Right forelimb (tissue), 1 donor: ENCODE results near the gene UBE2O.

ENCODE experiments used
- DNase-seq: peaks from one replicate; pipeline ENCODE4 v3.0.0-alpha.2; 2018

Gene UBE2O

DNA sequence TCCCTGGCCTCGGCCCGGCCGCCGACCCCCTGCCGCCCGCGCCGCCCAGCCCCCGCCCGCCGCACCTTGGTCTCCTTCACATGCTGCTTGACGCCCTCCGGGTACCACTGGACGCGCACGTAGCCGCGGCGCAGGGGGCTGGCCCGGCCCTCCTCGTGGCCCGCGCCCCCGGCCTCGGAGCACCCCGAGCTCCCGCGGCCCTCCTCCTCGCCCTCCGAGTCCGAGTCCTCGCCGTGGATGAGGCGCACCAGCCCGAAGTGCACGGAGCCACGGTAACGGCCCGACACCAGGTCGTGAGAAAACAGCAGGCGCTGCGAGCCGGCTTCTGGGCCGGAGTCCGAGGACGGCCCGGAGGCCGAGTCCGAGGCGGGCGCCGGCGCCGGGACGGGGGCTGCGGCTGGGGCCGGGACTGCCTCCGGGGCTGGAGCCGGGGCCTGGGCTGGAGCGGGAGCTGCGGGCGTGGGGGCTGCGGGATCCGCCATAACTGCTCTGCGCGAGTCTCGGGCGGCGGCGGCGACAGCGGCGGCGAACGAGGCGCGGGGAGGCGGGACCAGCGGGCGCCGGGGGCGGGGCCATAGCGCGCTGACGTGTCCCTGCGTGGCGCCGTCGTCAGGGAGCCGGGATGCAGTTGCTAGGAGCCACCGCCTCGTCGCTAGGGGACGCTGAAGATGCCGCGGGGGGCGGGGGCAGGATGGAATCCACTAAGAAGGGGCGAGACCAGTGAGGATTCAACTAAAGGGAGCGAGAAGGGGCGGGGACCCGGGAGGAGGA is at the start of gene UBE2O:
TSS of gene UBE2O (minus strand) at position 493 of the 771 bp plus-strand sequence. CDS start at position 482, 11 bp downstream.
- DNase-seq = peak; percentile 90

DNA sequence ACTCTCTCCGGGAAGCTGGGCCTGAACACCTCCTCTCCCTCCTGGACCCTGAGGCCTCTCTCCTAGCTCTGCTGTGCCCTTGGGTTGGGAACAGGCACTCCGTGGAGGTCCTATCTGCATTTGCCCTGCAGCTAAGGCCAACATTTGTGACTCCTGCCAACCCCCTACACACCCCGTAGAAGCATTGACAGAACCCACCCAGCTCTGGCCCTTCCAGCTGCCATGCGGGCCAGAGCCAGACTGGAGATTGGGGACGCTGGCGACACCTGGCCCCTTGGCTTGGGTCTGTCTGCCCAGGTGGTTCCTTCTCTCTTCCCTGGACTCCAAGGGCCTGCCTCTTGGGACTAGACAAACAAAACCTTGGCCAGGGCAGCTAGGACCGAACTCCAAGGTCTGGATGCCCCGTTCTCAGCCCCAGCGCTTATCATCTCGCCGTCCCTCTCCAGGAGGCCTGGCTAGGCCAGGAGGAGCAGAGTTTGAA is 48.9 kb upstream of the UBE2O start:
- no peak for DNase-seq

DNA sequence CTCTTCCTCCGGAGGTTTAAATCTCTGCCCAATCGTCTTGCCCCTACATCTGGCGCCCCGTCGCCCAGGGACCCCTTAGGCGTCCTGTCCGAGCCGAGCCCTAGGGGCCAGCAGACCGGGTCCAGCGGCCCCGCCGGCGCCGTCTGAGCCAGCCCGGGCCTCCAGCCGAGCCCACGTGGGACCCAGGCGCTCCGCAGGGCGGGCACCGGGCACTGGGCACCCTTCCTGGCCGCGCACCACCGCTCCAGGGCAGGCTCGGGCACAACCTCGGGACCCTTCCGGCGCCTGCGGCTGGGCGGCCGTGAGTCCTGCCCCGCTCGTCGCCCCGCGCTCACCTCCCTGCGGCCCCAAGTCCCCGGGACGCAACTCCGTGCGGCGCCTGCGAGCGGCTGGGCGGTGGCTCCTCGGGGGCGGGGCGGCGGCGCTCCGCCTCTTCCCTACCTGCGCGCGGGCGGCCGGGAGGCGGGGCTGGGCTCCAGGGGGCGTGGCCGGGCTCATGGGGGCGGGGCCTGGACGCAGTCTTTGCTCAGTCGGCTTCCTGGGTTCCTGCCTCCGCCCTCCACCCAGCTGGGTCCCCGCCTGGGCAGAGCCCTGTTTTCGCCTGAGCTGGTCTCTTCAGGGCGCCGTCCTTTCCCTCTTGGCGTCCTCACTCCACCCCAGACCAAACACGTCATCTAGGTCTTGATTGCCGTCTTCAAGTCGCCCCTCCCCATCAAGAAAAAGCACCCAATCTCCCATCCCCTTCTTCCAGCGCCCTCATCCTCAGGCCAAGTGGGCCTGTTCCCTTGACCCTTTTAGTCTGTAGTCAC is 48.3 kb upstream of the UBE2O start, which contains the start of gene RHBDF2:
TSS of gene RHBDF2 (minus strand) at position 406 of the 809 bp plus-strand sequence. CDS start 19,899 bp downstream, outside the sequence.
- DNase-seq = peak; percentile 83

DNA sequence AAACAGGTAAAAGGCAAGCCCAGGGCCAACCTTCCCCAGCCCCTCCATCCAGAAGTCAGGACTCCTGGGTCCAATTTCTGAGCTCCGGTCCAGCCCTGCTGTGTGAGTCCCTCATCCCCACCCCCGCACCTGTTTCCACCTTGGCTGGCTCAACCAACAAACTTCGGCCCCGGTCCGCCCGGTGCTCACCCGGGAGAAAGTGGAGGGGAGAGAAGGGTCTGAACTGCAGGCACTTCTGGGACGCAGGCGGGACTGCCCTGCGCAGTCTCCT is 47.7 kb upstream of the UBE2O start:
- DNase-seq = no peak

DNA sequence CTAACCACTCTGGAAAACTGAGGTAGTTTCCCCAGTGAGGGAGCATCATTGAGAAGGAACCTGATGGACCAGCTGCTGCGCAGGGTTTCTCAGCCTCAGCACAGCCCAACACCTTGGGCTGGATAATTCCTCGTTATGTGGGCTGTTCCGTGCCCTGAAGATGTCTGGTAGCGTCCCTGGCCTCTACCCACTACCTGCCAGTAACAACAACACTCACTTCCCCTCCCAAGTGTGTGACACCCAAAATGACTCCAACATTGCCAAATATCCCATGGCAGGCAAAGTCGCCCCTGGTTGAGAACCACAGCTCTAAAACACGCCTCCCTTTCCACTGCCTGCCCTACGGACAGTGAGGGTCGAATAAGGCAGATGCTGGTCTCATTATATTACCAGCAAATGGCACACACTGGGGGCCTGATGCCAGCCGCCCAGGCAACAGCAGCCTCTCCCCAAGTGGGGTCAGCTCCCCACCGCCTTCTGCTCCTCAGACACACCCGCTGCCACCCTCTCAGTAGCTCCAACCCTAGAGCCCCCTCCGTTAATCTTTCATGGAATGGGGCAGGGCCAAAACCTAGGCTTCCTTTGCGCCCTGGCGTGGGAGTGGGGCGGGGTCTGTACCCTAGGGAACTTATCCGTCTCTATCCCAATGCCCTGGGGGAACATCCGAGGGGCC is 47.3 kb upstream of the UBE2O start:
- DNase-seq = no peak

DNA sequence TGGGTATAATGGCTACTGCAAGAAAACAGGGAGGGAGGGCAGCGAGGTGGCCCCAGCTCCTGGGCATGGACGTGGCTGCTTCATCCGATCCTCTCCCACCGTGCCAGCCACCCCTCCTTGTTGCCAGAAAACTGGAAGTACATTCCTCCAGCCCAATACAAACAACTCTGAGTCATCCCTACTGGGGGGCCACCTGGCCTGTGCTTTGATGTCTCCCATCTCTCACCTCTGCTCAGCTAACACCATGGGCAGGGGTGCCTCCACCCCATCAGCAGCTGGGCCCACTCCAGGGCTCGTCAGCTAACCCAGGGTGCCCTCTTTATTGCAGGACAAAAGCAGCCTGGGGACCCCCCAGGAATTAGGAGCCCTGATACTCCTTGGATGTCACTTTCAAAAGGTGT is 46.3 kb upstream of the UBE2O start:
- no peak for DNase-seq

DNA sequence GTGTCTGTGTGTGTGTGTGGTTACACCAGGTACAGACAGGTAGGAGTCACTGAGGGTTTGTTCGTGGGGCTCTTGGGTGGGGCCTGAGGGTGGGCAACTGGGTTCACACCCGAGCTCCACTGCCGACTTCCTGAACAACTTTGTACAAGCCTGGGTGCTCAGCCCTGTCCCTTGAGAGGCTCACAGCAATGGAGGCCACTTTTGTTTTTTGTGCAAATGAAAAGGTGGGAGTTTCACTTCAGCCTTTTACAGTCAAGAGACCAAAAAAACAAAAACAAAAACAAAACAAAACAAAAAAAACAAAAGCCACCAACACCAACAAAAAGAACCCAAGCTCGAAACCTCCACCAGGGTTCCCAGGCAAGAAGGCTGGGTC is 45.9 kb upstream of the UBE2O start:
- no peak for DNase-seq

DNA sequence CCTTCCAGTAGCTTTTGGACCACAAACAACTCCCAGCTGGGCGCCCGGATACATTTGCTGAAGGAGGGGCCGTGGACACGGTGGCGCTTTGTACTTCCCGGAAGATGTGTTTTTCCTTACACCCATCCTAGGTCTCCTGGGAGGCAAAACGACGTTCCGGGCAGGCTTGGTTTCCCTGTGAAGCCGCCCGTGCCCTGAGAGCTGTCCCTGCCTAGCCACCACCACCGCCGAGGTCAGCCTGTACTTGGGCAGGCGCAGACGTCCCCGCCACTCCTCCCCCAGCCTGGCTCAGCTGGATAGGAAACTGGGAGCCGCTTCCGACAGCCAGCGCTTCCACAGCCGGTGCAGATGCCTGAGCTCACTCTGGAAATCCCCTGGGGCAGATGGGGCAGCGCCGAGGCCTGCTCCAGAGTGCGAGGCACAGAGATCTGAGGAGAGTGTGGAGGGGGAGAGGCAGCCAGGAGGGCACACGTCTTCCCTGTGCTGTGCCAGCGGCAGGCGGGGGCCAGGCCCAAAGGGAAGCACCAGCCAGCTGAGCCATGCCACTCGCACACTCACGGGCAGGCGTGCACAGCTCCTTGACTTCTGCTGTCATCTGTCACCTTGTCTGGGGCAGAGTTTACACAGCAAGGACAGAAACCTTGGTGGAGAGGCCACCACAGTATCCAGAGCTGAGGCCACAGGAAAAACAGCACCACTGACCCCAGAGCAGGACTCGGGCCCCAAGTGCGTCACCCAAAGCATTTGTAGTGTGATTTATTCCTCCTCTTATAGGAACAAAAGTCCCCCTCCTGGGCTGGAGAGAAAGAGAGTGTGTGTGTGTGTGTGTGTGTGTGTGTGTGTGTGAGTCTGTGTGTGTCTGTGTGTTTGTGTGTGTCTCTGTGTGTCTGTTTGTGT is 45.3 kb upstream of the UBE2O start:
- DNase-seq = peak; percentile 72

DNA sequence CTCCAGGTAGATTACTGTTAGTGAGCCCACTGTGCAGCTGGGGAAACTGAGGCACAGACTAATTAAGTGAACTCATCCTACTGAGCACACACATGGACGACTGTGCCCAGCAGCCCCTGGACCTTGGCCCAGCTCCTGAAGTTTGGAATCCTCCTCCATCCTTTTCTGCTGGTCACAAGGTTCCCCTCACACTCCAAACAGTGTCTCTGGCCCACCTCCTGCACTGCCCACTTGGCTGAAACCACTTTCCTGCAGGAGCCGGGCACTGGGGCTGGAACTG is 44.7 kb upstream of the UBE2O start:
- no peak for DNase-seq

DNA sequence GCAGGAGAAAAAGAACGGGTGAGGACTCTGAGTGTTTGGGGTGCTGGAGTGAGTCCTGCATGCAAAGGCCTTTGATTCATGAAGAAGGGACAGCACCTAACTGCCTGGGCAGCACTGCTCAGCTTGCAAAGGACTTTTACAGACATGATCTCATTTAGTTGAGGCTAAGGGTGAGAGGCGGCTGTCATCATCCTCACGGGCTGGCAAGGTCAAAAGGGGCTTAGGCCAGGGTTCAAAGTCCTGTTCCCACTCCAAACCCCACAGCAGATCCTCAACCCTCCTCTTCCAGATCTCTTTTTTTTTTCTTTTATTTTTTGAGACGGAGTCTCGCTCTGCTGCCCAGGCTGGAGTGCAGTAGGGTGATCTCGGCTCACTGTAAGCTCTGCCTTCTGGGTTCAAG is 43.5 kb upstream of the UBE2O start:
- no peak for DNase-seq

DNA sequence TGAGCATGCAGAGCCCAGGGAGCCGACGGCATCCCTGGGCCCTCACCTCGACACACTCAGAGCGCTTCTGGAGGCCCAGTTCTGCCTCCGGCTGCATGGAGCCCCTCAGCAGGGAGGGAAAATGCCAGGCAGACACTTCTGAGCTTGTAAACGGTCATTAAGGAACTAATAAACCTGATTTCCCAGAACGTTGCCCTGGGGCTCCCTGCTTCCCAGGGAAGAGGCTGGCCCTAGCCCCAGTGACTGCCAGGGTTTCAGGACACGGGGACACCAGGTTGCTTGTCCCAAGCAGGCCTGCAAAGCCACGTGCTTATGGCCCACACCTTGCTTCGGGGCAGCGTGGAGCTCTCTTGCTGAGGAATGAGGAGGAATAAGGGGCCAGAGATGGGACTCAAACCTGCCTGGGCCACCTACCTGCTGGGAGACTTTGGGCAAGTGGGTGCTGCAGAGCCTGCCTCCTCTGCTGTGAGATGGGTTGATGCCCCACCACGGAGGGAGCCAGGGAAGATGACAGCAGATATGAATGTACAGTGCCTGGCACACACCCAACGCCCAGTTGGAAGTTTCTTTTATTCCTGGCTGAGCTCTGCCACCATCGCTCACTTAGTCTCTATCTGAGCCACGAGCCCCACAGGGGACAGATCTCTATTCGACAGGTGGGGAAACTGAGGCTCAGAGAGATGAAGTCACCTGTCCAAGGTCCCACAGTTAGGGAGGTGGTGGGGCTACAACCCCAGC is 42.9 kb upstream of the UBE2O start:
- no peak for DNase-seq

DNA sequence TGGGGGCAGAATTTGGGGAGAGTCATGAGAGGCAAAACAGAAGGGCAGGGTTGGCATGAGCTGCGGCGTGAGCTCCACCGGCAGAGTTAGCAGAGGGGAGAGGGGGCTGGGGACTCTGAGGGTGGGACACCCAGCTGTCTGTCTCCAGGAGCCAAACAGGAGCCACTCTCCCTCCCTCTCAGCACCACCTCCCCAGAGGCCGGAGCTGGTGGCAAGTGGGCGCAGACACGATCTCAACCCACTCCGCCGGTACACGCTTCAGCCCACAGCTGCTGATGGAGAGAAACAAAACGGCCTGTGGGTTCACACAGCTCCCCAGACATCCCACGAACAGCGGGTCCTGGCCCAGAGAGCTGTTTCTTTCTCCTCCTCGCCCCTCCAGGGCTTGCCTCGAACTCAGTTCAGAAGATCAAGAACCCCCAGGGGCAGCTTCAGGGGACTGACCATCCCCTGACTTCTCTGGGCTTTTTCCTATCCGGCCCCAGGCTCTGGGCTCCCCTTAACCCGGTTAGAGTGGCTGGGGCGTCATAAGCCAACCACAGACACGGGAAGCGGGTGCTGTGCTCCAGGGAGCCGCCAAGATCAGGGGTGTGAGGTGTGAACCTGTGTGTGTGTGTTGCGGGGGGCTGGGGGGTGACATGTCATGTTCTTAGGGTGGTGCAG is 40.7 kb upstream of the UBE2O start:
- DNase-seq = no peak

DNA sequence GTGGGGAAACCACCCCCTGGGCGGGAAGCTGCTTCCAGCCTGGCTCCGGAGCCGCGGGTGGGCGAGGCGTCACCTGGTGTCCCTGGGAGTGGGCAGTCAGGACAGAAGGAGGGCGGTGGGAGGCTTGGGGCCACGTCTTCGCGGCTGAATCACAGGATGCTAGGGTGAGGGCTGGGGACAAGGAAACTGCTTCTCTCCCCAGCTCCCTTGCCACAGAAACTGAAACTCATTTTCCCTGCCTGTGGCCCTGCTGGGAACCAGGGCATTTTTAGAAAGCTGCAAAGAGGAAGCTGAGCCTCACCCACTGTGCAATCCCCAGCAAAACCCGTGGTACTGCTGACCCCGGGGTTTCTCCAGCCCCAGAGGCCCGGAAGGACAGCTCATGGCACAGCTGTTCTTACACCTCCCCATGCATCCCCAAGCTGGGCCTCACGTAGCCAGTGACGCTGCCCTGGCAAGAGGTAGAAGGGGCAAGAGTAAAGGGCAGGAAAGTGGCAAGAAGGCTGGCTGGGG is 40.1 kb upstream of the UBE2O start:
- DNase-seq = no peak

DNA sequence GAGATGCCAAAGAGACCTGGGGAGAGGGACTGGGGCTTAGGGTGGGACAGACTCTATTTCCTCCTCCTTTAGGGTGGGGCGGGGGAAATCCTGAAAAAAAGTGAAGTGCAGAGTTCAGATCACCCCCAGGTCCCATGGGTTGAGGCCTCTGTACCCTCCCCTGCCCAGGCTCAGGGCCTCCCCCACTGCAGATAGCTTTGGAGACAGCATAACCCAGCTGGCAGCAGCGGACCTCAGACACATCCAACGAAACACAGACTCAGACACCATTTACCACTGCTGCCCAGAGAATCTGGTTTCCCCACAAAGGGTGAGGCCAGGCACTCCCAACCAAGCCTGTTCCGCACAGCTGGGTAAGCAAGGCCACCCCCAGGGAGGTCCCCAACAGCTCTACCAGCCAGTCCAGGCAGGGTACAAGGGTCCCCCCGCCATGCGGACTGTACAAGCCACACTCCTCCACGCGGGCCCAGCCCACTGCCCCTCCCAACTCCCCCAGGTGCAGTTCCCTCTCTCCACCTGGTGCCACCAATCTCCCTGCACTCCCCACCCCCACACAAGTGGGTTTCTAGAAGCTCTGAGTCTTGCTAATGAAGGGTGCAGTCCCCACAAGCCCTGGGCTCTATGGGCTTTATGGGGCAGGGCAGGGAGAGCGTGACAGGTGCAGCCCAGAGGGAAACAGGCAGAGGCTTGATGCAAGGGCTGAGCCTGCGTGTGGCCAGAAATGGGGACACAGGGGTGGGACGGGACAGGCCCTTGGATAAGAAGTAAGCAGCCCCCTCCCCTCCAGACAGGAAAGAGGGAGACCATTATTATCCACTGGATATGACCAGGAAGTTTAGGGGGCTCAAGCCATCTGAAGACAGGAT is 39.4 kb upstream of the UBE2O start:
- DNase-seq = no peak

DNA sequence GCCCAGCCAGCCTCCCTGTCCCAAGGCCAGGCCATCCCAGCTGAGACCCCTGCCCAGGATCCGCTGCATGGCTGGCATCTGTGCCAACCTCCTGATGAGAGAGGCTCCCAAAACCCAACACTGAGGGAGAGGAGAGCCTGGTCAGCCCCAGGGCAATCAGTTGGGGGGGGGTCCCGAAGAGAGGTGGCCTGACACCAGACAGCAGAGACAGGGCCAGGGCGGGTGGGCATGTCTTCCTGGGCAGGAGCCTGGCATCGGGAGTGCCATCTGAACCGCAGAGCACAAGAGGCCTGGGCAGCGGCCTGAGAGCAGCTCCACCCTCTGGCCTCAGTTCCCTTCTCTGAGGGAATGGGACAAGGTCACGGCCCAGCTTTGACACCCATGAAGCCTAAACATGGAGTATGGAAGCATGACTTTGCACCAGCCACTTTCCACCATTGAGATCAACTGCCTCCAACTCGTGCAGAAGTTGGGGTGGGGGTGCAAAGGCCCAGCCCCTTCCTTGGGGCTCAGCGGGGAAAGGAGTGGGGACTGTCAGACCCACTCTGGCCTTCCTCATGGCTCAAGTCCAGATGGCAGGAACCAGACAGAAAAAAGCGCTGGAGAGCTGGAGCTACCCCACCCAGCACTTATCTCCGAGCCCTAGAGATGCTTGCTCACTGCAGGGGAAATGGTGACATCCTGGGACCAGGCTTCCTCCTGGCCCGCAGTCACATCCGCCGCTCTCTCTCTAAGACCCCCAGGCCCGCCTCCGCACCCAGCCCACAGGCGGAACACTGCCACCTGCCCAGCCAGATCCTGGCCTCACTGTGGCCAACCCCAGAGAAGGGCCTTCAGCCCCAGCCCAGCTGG is 38.5 kb upstream of the UBE2O start:
- no peak for DNase-seq

DNA sequence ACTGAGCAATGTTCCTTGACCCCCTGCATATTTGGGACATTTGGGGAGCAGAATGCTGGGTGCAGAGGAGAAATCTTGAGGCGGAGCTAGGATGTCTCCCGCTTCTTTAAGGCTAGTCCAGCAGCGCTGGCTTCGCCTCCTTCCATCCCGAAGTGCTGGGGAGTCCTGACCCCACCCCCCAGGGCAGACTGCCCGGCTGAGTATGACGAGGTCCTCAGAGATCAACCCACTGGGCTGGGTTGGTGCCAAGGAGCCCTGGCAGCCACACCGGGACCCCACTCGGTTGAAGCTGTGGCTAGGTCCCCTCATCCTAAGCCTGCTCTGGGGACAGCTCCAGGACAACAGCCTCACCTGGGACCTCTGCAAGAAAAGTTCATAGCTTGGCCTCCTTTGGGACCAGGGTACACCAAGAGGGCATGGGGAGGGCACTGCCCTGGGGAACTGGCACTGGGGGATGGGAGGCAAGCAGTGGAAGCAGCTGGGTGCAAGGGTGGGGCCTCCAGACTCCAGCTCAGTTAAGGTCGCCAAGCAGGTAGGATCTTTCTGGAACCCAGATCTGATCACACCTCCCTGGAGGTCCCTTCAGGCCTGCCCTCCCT is 37.3 kb upstream of the UBE2O start:
- DNase-seq = no peak

DNA sequence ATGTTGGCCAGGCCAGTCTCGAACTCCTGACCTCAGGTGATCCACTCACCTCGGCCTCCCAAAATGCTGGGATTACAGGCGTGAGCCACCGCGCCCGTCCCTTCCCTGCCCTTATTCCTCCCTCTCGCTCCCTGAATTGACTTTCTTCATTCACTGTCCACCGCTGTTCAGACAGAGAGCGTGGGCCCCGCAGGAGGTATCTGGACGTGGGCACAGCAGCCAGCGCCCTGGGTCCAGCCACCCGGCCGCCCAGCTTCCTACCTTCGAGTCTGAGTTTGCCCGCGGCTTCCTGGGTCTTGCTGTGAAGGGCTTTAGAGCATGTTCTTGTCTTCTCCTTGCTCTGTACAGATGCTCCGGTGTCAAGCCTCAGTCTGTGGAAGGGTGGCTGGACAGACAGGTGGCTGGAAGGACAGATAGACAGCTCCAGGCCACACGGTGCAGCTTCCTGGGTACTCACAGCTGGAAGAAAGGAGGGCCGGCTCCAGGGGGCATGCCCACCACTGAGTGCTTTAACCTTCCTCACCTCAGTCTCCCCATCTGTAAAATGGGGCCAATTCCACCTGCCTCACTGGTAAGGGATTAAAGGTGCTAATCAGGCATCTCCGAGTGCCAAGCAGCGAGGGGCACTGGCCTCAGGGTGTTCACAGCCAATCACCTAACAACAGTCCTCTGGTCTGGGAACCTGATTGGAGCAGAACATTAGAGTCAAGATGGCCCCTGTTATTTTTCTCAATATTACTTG is 34.7 kb upstream of the UBE2O start:
- DNase-seq = no peak

DNA sequence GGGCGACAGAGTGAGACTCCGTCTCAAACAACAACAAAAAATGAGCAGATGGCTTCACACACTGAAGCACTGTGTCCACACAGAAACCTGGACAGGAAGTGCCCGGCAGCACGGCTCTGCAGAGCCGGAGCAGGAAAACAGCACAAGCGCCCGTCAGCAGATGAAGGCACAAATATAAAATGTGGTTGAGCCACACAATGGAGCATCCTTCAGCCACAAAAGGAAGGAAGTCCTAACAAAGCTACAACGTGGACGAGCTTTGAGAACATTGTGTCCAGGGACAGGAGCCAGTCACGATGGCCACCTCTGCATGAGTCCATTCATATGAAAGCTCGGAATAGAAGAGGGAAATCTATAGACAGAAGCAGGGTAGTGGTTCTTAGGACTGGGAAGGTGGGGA is 32.6 kb upstream of the UBE2O start:
- no peak for DNase-seq
